Measurements from ENCODE around the gene TUBA4B. TPM values are rescaled to one million over a fixed set of nuclear protein-coding genes. Genes with fewer than 3 reads are reported as not detected.

Gene TUBA4B
- polyA plus RNA-seq, 6 donors from 2014 or later, result not detected

GRCh38 chr2:219287580-219288265 is 34.7 kb downstream of the TUBA4B start:
- peak overlapping the region in 1 of 8 donors; percentile 18 for H3K4me3 Mint-ChIP-seq
- ATAC-seq (ENCODE audit: low read depth in 2 of 2) (no peak), DNase-seq (no peak)
- peak overlapping the region in 4 of 6 donors; percentile 46 to 63 (median 56) for H3K27ac Mint-ChIP-seq
- peaks cover 4 to 14% of the 10 kb centered on the region in 2 donors for H3K36me3 Mint-ChIP-seq
- peaks cover 3 to 7% (median 6%) of the 10 kb centered on the region in 3 donors for H3K4me1 Mint-ChIP-seq
- H3K9me3 Mint-ChIP-seq, result no peaks in the 10 kb centered on the region
- H3K27me3 Mint-ChIP-seq, result no peaks in the 10 kb centered on the region

GRCh38 chr2:219289195-219289536 is 36.1 kb downstream of the TUBA4B start:
- Mint-ChIP-seq H3K9me3 (no peaks in the 10 kb centered on the region), H3K27me3 (no peaks in the 10 kb centered on the region), H3K27ac (peak overlapping the region in 1 of 6 donors; percentile 14), H3K4me1 (peaks cover 8 to 13% (median 11%) of the 10 kb centered on the region in 3 donors), H3K36me3 (peaks cover 0 to 7% of the 10 kb centered on the region in 2 donors), H3K4me3 (no peak overlapping the region)
- DNase-seq, result no peak
- ATAC-seq (ENCODE audit: low read depth in 2 of 2), result no peak

GRCh38 chr2:219289537-219290361 is 36.7 kb downstream of the TUBA4B start:
- Mint-ChIP-seq H3K36me3 (peaks cover 0 to 7% of the 10 kb centered on the region in 2 donors), H3K4me1 (peaks cover 11 to 17% (median 15%) of the 10 kb centered on the region in 3 donors), H3K27me3 (no peaks in the 10 kb centered on the region), H3K9me3 (no peaks in the 10 kb centered on the region), H3K4me3 (no peak overlapping the region), H3K27ac (peak overlapping the region in 1 of 6 donors; percentile 14)
- DNase-seq, result no peak
- no peak for ATAC-seq (ENCODE audit: low read depth in 2 of 2)

- H3K27ac Mint-ChIP-seq, result peak overlapping the region in 1 of 6 donors; percentile 70
- no peak overlapping the region for H3K4me3 Mint-ChIP-seq
- H3K27me3 Mint-ChIP-seq, result no peaks in the 10 kb centered on the region
- H3K36me3 Mint-ChIP-seq, result peaks cover 0 to 1% of the 10 kb centered on the region in 2 donors
- no peak for ATAC-seq (ENCODE audit: low read depth in 2 of 2)
- no peaks in the 10 kb centered on the region for H3K9me3 Mint-ChIP-seq
- peaks cover 13 to 15% (median 15%) of the 10 kb centered on the region in 3 donors for H3K4me1 Mint-ChIP-seq
- DNase-seq, result no peak
These were observed 37.5 kb downstream of the TUBA4B start for GRCh38 chr2:219290381-219291171.

GRCh38 chr2:219291394-219291793 is 38.4 kb downstream of the TUBA4B start:
- no peak for ATAC-seq (ENCODE audit: low read depth in 2 of 2)
- peaks cover 11 to 13% (median 13%) of the 10 kb centered on the region in 3 donors for H3K4me1 Mint-ChIP-seq
- H3K27ac Mint-ChIP-seq, result peak overlapping the region in 2 of 6 donors; percentile 21 to 70

GRCh38 chr2:219291910-219292490 is 39.0 kb downstream of the TUBA4B start:
- Mint-ChIP-seq H3K27me3 (no peaks in the 10 kb centered on the region), H3K36me3 (no peaks in the 10 kb centered on the region), H3K9me3 (no peaks in the 10 kb centered on the region), H3K27ac (peak overlapping the region in 1 of 6 donors; percentile 2), H3K4me3 (no peak overlapping the region), H3K4me1 (peaks cover 9 to 13% (median 13%) of the 10 kb centered on the region in 3 donors)
- DNase-seq (no peak), ATAC-seq (ENCODE audit: low read depth in 2 of 2) (no peak)

More at GRCh38 chr2:219291394-219291793, 38.4 kb downstream of the TUBA4B start:
- no peaks in the 10 kb centered on the region for H3K36me3 Mint-ChIP-seq
- DNase-seq, result no peak
- H3K27me3 Mint-ChIP-seq, result no peaks in the 10 kb centered on the region
- H3K9me3 Mint-ChIP-seq, result no peaks in the 10 kb centered on the region
- H3K4me3 Mint-ChIP-seq, result no peak overlapping the region

- peak overlapping the region in 1 of 8 donors; percentile 56 for H3K4me3 Mint-ChIP-seq
- peak overlapping the region in 1 of 6 donors; percentile 54 for H3K27ac Mint-ChIP-seq
These were observed 39.6 kb downstream of the TUBA4B start for GRCh38 chr2:219292616-219293015.

GRCh38 chr2:219293736-219294231 is 40.7 kb downstream of the TUBA4B start:
- peaks cover 9 to 18% (median 13%) of the 10 kb centered on the region in 3 donors for H3K4me1 Mint-ChIP-seq
- DNase-seq, result no peak
- ATAC-seq (ENCODE audit: low read depth in 2 of 2), result no peak
- peak overlapping the region; percentile 75 to 94 (median 80) for H3K4me3 Mint-ChIP-seq
- H3K36me3 Mint-ChIP-seq, result no peaks in the 10 kb centered on the region
- H3K27ac Mint-ChIP-seq, result peak overlapping the region in 4 of 6 donors; percentile 53 to 97 (median 92)
- peaks cover 0 to 1% (median 0%) of the 10 kb centered on the region in 3 donors for H3K27me3 Mint-ChIP-seq
- no peaks in the 10 kb centered on the region for H3K9me3 Mint-ChIP-seq

More at GRCh38 chr2:219292616-219293015, 39.6 kb downstream of the TUBA4B start:
- ATAC-seq (ENCODE audit: low read depth in 2 of 2) (no peak), DNase-seq (no peak)
- no peaks in the 10 kb centered on the region for H3K27me3 Mint-ChIP-seq
- no peaks in the 10 kb centered on the region for H3K36me3 Mint-ChIP-seq
- H3K9me3 Mint-ChIP-seq, result no peaks in the 10 kb centered on the region
- peaks cover 9 to 13% (median 13%) of the 10 kb centered on the region in 3 donors for H3K4me1 Mint-ChIP-seq

- DNase-seq (peak; percentile 91), ATAC-seq (ENCODE audit: low read depth in 2 of 2) (peak; percentile 86 to 89)
- peak overlapping the region; percentile 75 to 94 (median 80) for H3K4me3 Mint-ChIP-seq
- peak overlapping the region; percentile 83 to 97 (median 94) for H3K27ac Mint-ChIP-seq
- no peaks in the 10 kb centered on the region for H3K9me3 Mint-ChIP-seq
- peaks cover 0 to 9% (median 0%) of the 10 kb centered on the region in 3 donors for H3K27me3 Mint-ChIP-seq
- no peaks in the 10 kb centered on the region for H3K36me3 Mint-ChIP-seq
- peaks cover 9 to 22% (median 13%) of the 10 kb centered on the region in 3 donors for H3K4me1 Mint-ChIP-seq
These were observed 41.6 kb downstream of the TUBA4B start for GRCh38 chr2:219294356-219295351.

GRCh38 chr2:219296142-219296541 is 43.1 kb downstream of the TUBA4B start:
- DNase-seq (no peak), ATAC-seq (ENCODE audit: low read depth in 2 of 2) (no peak)
- H3K4me1 Mint-ChIP-seq, result peaks cover 9 to 22% (median 13%) of the 10 kb centered on the region in 3 donors
- H3K9me3 Mint-ChIP-seq, result peaks cover 0 to 1% (median 0%) of the 10 kb centered on the region in 7 donors
- peak overlapping the region in 3 of 6 donors; percentile 75 to 94 (median 78) for H3K27ac Mint-ChIP-seq
- H3K27me3 Mint-ChIP-seq, result peaks cover 10 to 17% (median 14%) of the 10 kb centered on the region in 3 donors
- peak overlapping the region in 1 of 8 donors; percentile 21 for H3K4me3 Mint-ChIP-seq
- no peaks in the 10 kb centered on the region for H3K36me3 Mint-ChIP-seq

GRCh38 chr2:219296631-219297391 is 43.8 kb downstream of the TUBA4B start:
- ATAC-seq (ENCODE audit: low read depth in 2 of 2) (no peak), DNase-seq (no peak)
- peaks cover 17 to 23% (median 19%) of the 10 kb centered on the region in 3 donors for H3K27me3 Mint-ChIP-seq
- no peak overlapping the region for H3K27ac Mint-ChIP-seq
- H3K9me3 Mint-ChIP-seq, result peaks cover 0 to 1% (median 0%) of the 10 kb centered on the region in 7 donors
- H3K4me3 Mint-ChIP-seq, result no peak overlapping the region
- H3K4me1 Mint-ChIP-seq, result peaks cover 9 to 22% (median 13%) of the 10 kb centered on the region in 3 donors
- H3K36me3 Mint-ChIP-seq, result no peaks in the 10 kb centered on the region

Data from naive B cell (primary cell).